Measurements from ENCODE around the gene CCDC78.

CCDC78 gene

GRCh38 chr16:726438-727290 lies at the start of gene CCDC78, which contains the start of gene HAGHL:
Gene CCDC78 (minus strand): TSS chr16:726443. CDS start chr16:726367, 76 bp downstream.
Gene HAGHL (plus strand): TSS chr16:727106. CDS start chr16:727510, 404 bp downstream.
- peak; percentile 88 for DNase-seq

GRCh38 chr16:775236-775796 lies 49.1 kb upstream of the CCDC78 start:
- DNase-seq = no peak

GRCh38 chr16:774086-775001 lies 48.1 kb upstream of the CCDC78 start:
- no peak for DNase-seq

DNA sequence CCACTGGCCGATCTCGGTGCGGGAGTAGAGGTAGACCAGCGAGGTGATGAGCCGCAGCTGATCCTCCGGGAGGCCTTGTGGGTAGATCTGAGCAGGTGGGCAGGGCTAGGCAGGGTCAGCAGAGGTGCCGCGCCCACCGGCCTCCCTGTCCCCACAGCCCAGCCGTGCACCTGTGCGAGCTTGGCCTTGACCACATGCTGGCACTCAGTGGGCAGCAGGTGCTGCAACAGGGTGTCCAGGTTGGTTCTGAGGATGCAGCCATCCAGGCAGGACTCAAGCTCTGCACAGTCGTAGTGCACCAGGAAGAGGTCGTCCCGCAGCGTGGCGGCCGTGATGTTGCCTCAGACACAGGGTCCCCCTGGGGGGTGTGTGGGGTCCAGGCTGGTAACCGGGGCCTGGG lies 46.7 kb upstream of the CCDC78 start:
- DNase-seq = no peak

- no peak for DNase-seq
Measured at GRCh38 chr16:770411-770810, 44.2 kb upstream of the CCDC78 start.

- DNase-seq = no peak
Measured at GRCh38 chr16:769934-770333, 43.7 kb upstream of the CCDC78 start.

- DNase-seq = no peak
Measured at GRCh38 chr16:769184-769784, 43.0 kb upstream of the CCDC78 start.

GRCh38 chr16:768428-768827 lies 42.2 kb upstream of the CCDC78 start:
- DNase-seq = no peak

- DNase-seq = no peak
Measured at GRCh38 chr16:767743-768235, 41.5 kb upstream of the CCDC78 start.

- DNase-seq = no peak
Measured at GRCh38 chr16:766820-767640, 40.8 kb upstream of the CCDC78 start.

- no peak for DNase-seq
Measured at GRCh38 chr16:766008-766819, 40.0 kb upstream of the CCDC78 start.

DNA sequence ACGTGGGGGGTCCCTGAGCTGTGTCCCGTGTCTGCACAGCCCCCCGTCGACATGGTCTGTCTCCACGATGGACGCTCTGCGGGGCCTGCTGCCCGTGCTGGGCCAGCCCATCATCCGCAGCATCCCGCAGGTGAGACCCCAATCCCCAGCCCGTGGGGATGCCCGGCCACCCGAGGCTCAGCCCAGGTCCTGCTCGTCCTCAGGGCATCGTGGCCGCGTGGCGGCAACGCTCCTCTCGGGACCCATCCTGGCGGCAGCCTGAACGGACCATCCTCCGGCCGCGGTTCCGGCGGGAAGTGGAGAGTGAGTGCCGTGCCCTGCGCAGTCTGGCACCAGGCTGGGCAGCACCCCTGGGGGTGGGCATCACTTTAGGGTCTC lies 39.2 kb upstream of the CCDC78 start:
- no peak for DNase-seq

- DNase-seq = no peak
Measured at GRCh38 chr16:764848-765487, 38.7 kb upstream of the CCDC78 start.

GRCh38 chr16:764184-764750 lies 38.0 kb upstream of the CCDC78 start:
- no peak for DNase-seq

GRCh38 chr16:763369-764183 lies 37.3 kb upstream of the CCDC78 start:
- DNase-seq = no peak

GRCh38 chr16:762595-763268 lies 36.5 kb upstream of the CCDC78 start:
- no peak for DNase-seq

DNA sequence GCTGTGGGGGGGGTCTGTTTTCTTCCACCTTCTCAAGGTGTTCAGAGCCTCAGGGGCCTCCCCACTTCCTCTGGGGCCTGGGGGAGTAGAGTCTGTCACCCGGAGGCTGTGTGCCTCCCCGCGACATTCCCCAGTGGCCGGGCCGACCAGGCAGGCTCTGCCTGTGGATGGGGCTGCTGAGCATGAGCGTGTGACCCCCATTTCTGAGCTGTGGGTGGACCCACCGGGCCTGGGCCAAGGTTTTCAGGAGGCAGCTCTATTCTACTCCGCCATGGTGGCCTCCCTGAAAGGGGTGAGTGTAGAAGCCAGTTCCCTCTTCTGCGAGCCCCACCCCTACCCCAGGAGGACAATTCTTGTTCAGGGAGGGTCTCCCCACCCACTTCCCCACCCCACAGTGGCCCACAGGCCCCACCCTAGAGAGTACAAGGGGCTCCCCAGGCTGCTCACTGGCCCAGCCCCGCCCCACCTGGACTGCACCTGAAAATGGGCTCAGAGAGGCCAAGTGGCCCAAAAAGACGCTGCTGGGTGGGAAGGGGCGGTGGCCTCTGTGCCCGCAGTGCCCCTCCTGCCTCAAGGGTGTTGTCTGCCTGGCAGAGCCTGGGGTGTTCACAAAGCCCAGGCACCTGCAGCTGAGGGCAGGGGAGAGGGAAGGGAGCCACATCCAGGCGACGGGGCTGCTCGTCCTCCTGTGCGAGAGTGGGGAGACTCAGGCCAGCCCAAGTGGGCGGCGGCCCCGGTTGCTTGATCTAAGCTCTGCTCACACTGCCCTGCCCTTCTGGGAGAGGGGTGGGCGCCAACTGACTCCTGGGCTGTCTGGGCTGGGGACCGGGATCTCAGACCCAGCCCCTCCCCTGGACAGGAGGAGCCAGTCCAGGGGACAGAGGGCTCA lies 35.6 kb upstream of the CCDC78 start:
- no peak for DNase-seq

Measured in activated CD8-positive, alpha-beta memory T cell treated with anti-CD3 and anti-CD28 coated beads, Interleukin-2, amount 50 U/mL, for 48 hours (primary cell).